HEK293 (cell line): Measurements from ENCODE around the gene CDC42EP2.
A peak's percentile ranks its signal among the peaks of the same experiment; 100 is the strongest.

Experiments
- CTCF ChIA-PET: fragments of 350-600 bp; formaldehyde crosslinking; extraction: SDS; loops from one replicate; lab custom pipeline; 2021; ENCODE audit warnings: antibody characterized with exemption; lab: Yijun Ruan, JAX
- POLR2A ChIA-PET: fragments of 300-600 bp; formaldehyde crosslinking; extraction: SDS; loops from one replicate; lab custom pipeline; 2020; ENCODE audit warnings: antibody characterized with exemption, inconsistent platforms; lab: Yijun Ruan, JAX
- H3K27ac ChIP-seq: fragments of 200-500 bp; sonication (Bioruptor generic); 2 replicates; pipeline ENCODE4 v1.5.1; 2014; ENCODE audit warnings: low read depth, low read length, control low read depth, inconsistent platforms; ENCODE audit errors: extremely low read depth
- H3K36me3 ChIP-seq, 2 experiments: fragments of 200-500 bp in 1 of 2; sonication (Bioruptor generic) in 1 of 2; 1 replicate in 1 of 2; 2 replicates in 1 of 2; pipeline ENCODE4 v1.5.1; 2014 to 2017; ENCODE audit warnings: inconsistent platforms in 2 of 2, low read length in 2 of 2; ENCODE audit not compliant: control insufficient read depth in 2 of 2, insufficient read depth in 1 of 2
- H3K4me1 ChIP-seq: fragments of 200-500 bp; sonication (Bioruptor generic); 2 replicates; pipeline ENCODE4 v1.5.1; 2014; ENCODE audit warnings: mild to moderate bottlenecking, low read length, inconsistent platforms; ENCODE audit not compliant: control insufficient read depth, insufficient read depth
- H3K4me3 ChIP-seq: 2 replicates; pipeline ENCODE4 v1.5.1; 2011; ENCODE audit warnings: low read depth, mild to moderate bottlenecking, control low read depth, low read length, moderate library complexity
- H3K9me3 ChIP-seq: fragments of 200-500 bp; sonication (Bioruptor generic); 2 replicates; pipeline ENCODE4 v1.5.1; 2014; ENCODE audit warnings: low read depth, low read length, inconsistent platforms; ENCODE audit not compliant: control insufficient read depth, insufficient read depth
- CTCF ChIP-seq: fragments of 450-650 bp; formaldehyde crosslinking; IDR thresholded peaks from 2 replicates; pipeline ENCODE4 v1.5.1; 2016; ENCODE audit warnings: missing biosample characterization, missing genetic modification characterization
- GLIS1 ChIP-seq: fragments of 450-650 bp; formaldehyde crosslinking; IDR thresholded peaks from 2 replicates; pipeline ENCODE4 v1.5.1; 2016; ENCODE audit warnings: missing biosample characterization, missing genetic modification characterization
- PRDM10 ChIP-seq: fragments of 450-650 bp; formaldehyde crosslinking; IDR thresholded peaks from 2 replicates; pipeline ENCODE4 v1.5.1; 2016; ENCODE audit warnings: missing biosample characterization, missing genetic modification characterization
- ZFP3 ChIP-seq: fragments of 450-650 bp; formaldehyde crosslinking; IDR thresholded peaks from 2 replicates; pipeline ENCODE4 v1.5.1; 2016; ENCODE audit warnings: low read depth, missing biosample characterization, missing genetic modification characterization
- ZNF221 ChIP-seq: fragments of 450-650 bp; formaldehyde crosslinking; IDR thresholded peaks from 2 replicates; pipeline ENCODE4 v1.5.1; 2017; ENCODE audit warnings: missing biosample characterization, missing genetic modification characterization, borderline replicate concordance
- ZNF23 ChIP-seq: fragments of 450-650 bp; formaldehyde crosslinking; IDR thresholded peaks from 2 replicates; pipeline ENCODE4 v1.5.1; 2016; ENCODE audit warnings: missing biosample characterization, missing genetic modification characterization, borderline replicate concordance
- ZNF311 ChIP-seq: fragments of 450-650 bp; formaldehyde crosslinking; IDR thresholded peaks from 2 replicates; pipeline ENCODE4 v1.5.1; 2017; ENCODE audit warnings: missing biosample characterization, missing genetic modification characterization, borderline replicate concordance
- ZNF600 ChIP-seq: fragments of 450-650 bp; formaldehyde crosslinking; IDR thresholded peaks from 2 replicates; pipeline ENCODE4 v1.5.1; 2016; ENCODE audit warnings: missing biosample characterization, missing genetic modification characterization

CDC42EP2 gene

GRCh38 chr11:65305501-65306268 lies 9.0 kb upstream of the CDC42EP2 start:
- Histone ChIP-seq H3K4me3 (no peak overlapping the region), H3K4me1 (0 out of 2 replicates have a peak, but pooled peaks cover 3% of the 10 kb centered on the region), H3K36me3 (peaks cover 0 to 38% of the 10 kb centered on the region in 2 experiments; a peak in 2 of 3 replicates), H3K27ac (peak overlapping the region; percentile 0; the same call in 1 of the 2 replicates)
- CTCF ChIA-PET: interaction anchor here (0.6 to 2.4 kb wide), 4 partner anchors 10 to 406 kb away, joined by 3 to 6 read pairs (median 4); no protein-coding TSS in a partner anchor
- POLR2A ChIA-PET: interaction anchor here (0.7 to 0.8 kb wide), 2 partner anchors 9 to 40 kb away, joined by 3 read pairs; partner anchors contain the start of gene CDC42EP2
- TF ChIP-seq ZNF600 (tag by site-specific recombination) (peak; percentile 74), ZNF23 (tag by site-specific recombination) (no peak)
- TF ChIP-seq, all 188 proteins: peak for 1
- no peaks in the 10 kb centered on the region for H3K9me3 ChIP-seq

GRCh38 chr11:65307298-65308229 lies 7.1 kb upstream of the CDC42EP2 start:
- Histone ChIP-seq H3K27ac (no peak overlapping the region), H3K36me3 (peaks cover 0 to 21% of the 10 kb centered on the region in 2 experiments; a peak in 2 of 3 replicates), H3K9me3 (no peaks in the 10 kb centered on the region), H3K4me3 (no peak overlapping the region), H3K4me1 (0 out of 2 replicates have a peak, but pooled peaks cover 3% of the 10 kb centered on the region)
- no peak for TF ChIP-seq ZNF221 (tag by site-specific recombination)
- TF ChIP-seq ZFP3 (tag by site-specific recombination): peak; percentile 87
- no peak for TF ChIP-seq CTCF (tag by site-specific recombination)
- CTCF ChIA-PET: interaction anchor here (0.6 to 1.0 kb wide), 3 partner anchors 8 to 129 kb away, joined by 3 to 5 read pairs (median 3); no protein-coding TSS in a partner anchor
- POLR2A ChIA-PET: no interaction called here

GRCh38 chr11:65308281-65308891 lies 6.3 kb upstream of the CDC42EP2 start:
- H3K4me3 ChIP-seq: no peak overlapping the region
- H3K4me1 ChIP-seq: 0 out of 2 replicates have a peak, but pooled peaks cover 3% of the 10 kb centered on the region
- peaks cover 0 to 17% of the 10 kb centered on the region in 2 experiments; a peak in 2 of 3 replicates for H3K36me3 ChIP-seq
- peak; percentile 6; the same call in 1 of the 2 replicates for TF ChIP-seq GLIS1 (tag by site-specific recombination)
- no peak for TF ChIP-seq ZNF311
- peak; percentile 72 for TF ChIP-seq PRDM10 (tag by site-specific recombination)
- TF ChIP-seq, all 188 proteins: peak for 2
- no peak overlapping the region for H3K27ac ChIP-seq
- ChIA-PET CTCF (interaction anchor here (0.6 to 1.5 kb wide), 6 partner anchors 9 to 440 kb away, joined by 3 to 6 read pairs (median 4); no protein-coding TSS in a partner anchor), POLR2A (no interaction called here)
- H3K9me3 ChIP-seq: no peaks in the 10 kb centered on the region
